NCI-H524 treated with DMSO at 0.1 percent for 48 hours (cell line): ENCODE results near the gene POLR2H.
A peak's percentile ranks its signal among the peaks of the same experiment; 100 is the strongest.

Experiments
- DNase-seq: peaks from one replicate; lab custom pipeline; 2025; lab: John Stamatoyannopoulos, UW

Gene POLR2H

DNA sequence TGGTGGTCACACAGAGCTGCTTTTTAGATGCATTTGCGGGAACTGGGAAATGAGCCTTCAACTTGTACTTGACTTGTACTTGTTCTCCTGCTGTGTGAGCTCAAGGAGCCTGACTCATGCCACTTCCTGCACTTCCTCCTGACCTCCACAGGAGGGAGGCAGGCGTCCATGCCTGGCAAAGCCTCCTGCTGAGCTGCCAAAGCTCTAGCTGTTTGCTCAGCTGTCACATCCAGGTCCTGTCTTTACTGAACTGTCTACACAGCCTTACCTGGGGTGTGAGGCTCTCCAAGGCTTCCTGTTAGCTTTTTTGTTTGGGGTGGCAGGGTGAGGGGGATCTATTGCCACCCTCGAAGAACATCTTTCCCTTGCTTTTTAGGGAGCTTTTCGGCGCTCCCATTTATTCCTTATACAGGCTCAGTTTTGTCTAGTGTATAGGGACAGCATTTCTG lies 10.1 kb downstream of the POLR2H start:
- DNase-seq = peak; percentile 41

DNA sequence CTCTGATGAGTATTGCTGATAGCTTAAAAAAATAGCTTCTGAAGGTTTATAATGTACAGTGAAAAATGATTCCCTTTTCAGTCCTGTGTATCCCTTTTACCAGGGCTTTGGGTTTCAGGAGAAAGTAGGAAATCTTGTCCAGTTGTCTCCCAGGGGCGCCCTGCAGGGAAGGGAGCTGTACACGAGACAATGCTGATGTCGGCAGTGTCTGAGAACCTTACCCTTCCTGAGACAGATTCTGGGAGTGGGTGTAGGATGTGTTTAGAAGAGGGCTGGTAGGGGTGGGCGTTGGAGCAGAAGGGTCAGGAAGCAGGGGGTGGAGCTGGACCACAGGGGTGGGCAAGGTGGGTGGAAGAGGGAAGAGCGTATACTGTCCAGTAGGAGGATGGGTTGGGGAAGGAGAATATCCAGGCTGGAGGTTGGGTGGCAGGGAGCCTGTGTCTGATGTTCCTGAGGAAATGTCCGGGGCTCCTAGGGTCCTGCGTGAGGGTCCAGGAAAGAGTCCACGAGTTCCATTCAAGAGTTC lies 10.8 kb downstream of the POLR2H start:
- no peak for DNase-seq

GRCh38 chr3:184372911-184373310 lies 11.4 kb downstream of the POLR2H start:
- DNase-seq = no peak

DNA sequence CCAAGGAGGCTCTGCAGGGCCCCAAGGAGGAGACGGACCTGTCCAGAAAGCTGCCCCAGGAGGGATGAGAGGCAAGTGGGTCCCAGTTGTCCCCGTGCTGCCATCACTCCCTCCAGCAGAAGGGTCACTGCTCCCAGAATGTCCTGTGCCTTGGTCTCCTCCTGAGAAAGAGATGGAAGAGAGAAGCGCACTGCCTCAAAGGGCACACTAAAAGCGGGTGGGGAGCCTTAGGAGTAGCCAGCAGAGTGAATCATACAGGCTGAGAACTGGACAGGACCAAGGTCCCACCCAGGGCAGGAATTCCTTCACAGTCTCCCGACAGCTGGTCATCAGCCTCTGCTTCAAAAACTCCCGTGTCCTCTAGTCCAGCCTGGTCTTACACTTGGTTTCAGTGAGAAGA lies 11.9 kb downstream of the POLR2H start:
- no peak for DNase-seq

GRCh38 chr3:184375747-184376461 lies 14.4 kb downstream of the POLR2H start:
- DNase-seq = no peak

DNA sequence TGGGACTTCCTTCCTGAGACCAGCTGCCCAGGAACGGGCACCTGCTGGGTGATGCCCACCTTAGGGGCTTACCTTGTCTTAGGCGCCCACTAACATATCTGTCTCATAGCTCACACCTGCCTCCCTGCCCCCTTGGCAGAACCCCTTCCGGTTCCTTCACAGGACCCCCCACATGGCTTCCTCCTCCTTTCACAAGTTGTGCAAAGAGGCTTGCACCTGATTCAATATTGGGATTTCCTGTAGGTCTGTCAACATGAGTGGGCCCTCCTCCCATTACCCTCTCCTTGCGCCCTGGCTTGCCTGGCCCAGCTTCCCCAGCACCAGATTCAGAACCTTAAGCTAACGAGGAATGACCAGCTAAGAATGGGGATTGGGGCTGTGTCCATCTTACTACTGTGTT lies 15.9 kb downstream of the POLR2H start:
- DNase-seq = no peak

- DNase-seq = peak; percentile 40
Observed at GRCh38 chr3:184377882-184378445, 16.5 kb downstream of the POLR2H start, which contains the start of gene THPO. Gene THPO, minus strand, starts transcription at chr3:184378207. Its CDS starts 1,948 bp downstream, at chr3:184376259.

DNA sequence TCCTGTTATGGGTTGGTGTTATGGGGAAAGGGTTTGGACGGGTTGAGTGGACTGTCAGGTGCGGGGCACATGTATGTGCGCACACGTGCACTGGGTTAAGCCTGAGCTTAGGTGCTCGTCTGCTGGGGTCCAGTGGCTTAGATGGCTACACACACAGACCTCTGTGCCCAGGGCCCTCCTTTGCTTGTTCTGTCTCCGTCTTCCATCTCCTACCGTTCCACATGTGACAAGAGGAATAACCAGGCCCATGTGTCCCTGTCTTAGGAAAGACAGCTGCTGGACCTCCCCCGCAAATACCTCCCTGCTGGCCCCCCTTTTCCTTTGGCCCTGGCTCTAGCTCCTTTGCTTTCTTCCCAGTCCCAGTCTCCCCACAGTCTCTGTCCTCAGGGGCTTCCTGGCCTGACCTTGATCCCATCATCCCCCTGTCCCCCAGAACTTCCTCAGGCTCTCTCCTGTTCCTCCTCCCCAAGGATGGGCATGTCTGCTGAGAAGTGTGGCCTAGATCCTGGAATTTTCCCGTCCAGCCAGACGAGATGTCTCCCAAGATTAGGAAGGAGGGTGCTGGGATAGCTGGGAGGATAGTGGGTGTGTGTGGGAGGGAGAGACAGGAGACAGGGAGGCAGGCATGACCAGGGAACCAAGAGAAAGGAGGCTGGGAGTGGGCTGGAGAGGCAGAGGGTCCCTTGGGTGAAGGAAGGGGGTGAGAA lies 17.3 kb downstream of the POLR2H start:
- no peak for DNase-seq

GRCh38 chr3:184379358-184380184 lies 18.1 kb downstream of the POLR2H start, which contains the start of gene CHRD:
Gene CHRD, plus strand, starts transcription at chr3:184380054. Its CDS starts 265 bp downstream, at chr3:184380319.
- DNase-seq = no peak

GRCh38 chr3:184380185-184380626 lies 18.7 kb downstream of the POLR2H start:
- DNase-seq = no peak

DNA sequence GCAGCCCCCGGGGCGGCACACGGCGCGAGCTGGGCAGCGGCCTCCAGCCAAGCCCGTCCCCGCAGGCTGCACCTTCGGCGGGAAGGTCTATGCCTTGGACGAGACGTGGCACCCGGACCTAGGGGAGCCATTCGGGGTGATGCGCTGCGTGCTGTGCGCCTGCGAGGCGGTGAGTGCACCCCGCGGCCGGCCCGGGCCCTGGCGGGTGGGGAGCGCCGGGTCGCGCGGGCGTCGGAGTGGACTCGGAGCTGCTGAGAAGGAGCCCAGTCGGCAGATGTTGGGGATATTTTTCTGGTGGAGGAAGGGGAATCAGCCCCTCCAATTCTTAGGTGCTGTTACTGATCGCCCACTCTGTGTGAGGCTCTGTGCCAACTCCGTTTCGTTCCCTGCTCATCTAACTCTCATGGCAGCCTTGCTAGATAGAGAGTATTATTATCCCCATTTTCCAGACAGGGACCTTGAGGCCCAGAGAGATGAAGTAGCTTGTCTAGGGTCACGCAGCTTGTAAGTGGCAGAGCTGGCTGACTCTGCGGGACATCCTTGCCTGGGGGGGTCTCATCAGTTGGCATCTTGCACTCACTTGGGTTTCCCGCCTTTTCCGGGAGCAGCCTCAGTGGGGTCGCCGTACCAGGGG lies 19.2 kb downstream of the POLR2H start:
- DNase-seq = no peak

DNA sequence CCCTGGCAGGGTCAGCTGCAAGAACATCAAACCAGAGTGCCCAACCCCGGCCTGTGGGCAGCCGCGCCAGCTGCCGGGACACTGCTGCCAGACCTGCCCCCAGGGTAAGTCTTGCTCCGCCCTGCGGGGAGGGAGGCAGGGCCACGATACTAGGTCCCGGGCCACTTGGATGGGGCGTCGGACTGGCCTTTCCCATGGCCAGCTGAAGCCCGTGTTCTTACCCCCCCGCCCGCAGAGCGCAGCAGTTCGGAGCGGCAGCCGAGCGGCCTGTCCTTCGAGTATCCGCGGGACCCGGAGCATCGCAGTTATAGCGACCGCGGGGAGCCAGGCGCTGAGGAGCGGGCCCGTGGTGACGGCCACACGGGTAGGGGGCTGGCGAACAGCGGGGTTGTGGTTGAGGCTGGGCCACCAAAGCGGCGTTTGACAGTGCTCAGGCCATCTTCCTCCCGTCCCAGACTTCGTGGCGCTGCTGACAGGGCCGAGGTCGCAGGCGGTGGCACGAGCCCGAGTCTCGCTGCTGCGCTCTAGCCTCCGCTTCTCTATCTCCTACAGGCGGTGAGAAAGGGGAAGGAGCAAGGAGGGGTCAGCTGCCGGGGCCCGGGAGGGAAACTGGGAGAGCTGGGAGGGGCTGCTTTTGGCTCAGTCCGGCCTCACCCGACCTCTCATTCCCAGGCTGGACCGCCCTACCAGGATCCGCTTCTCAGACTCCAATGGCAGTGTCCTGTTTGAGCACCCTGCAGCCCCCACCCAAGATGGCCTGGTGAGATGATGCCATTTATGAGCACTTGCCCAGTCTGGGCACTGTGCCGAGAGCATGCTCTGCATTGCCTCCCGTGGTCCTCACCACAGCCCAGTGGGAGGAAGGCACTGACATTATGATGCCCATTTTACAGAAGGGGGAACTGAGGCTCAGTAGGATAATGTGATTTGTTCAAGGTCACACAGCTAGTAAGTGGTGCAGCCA lies 20.0 kb downstream of the POLR2H start:
- no peak for DNase-seq

DNA sequence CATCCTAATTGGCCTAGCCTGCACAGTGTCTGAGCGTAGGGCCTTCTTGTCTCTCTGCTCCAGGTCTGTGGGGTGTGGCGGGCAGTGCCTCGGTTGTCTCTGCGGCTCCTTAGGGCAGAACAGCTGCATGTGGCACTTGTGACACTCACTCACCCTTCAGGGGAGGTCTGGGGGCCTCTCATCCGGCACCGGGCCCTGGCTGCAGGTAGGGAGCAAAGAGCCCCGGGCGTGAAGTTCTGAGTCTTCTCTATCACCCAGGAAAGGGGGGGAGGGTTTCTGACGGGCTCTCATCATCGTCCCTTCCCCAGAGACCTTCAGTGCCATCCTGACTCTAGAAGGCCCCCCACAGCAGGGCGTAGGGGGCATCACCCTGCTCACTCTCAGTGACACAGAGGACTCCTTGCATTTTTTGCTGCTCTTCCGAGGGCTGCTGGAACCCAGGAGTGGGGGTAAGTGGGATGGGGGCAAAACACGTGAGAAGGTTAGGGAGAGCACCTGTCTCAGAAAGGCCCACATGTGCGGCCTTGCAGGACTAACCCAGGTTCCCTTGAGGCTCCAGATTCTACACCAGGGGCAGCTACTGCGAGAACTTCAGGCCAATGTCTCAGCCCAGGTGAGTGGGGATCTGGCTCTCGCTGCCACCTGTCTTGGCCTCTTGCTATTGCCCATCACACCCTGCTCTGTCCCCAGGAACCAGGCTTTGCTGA lies 21.0 kb downstream of the POLR2H start:
- DNase-seq = no peak

- DNase-seq = no peak
Observed at GRCh38 chr3:184383033-184383740, 21.7 kb downstream of the POLR2H start.

DNA sequence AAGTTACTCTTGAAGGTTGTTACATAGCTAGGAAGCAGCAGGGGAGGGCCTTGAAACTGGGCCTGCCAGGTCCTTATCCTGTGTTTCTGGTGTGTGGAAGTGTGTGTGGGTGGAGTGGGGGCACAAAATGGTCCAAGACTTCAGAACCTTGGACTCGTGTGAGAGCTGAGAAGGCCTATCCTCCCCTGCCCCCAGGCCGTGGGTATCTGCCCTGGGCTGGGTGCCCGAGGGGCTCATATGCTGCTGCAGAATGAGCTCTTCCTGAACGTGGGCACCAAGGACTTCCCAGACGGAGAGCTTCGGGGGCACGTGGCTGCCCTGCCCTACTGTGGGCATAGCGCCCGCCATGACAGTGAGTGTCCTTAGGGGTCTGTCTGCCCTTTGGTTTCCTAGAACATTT lies 22.8 kb downstream of the POLR2H start:
- DNase-seq = no peak

DNA sequence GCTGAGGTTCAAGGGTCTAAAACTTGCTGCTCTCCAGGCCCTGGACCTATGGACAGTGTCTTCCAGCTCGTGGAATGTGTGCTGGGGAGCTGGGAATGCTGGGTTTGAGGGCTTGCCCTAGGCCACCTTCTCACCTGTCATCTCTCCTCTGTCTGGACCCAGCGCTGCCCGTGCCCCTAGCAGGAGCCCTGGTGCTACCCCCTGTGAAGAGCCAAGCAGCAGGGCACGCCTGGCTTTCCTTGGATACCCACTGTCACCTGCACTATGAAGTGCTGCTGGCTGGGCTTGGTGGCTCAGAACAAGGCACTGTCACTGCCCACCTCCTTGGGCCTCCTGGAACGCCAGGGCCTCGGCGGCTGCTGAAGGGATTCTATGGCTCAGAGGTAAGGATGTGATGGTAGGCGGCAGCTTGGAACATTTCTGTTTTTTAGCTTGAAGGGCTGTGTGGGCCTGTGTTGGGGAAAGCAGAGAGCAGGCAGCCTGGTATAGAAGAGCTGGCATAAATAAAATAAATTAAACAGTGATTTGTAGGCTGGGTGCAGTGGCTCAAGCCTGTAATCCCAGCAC lies 23.4 kb downstream of the POLR2H start:
- no peak for DNase-seq

GRCh38 chr3:184386047-184386806 lies 24.7 kb downstream of the POLR2H start:
- DNase-seq = no peak
